Measurements from ENCODE around the gene SYT11.

GRCh38 chr1:155872527-155872926 lies 13.2 kb downstream of the SYT11 start:
- TF ChIP-seq CTCF (IDR thresholded peaks at IDR 0.05 in 4 of 5, conservative IDR thresholded peaks at IDR 0.05 in 1 of 5) (no peak), POLR2A (IDR thresholded peaks at IDR 0.05) (no peak)
